T-cell (primary cell): ENCODE results near the gene CHTF18. TPM values are rescaled to one million over a fixed set of nuclear protein-coding genes. Genes with fewer than 3 reads are reported as not detected.

ENCODE experiments used
- ATAC-seq, 4 experiments: fragments of 200-7000 bp in 3 of 4; fragments of 150-1000 bp in 1 of 4; cut with Tn5 transposase; replicated peaks in 1 of 4; 1 replicate in 3 of 4; 2 replicates in 1 of 4; pipeline ENCODE4 v1.10.0; 2021; ENCODE audit warnings: moderate library complexity in 3 of 4, mild to moderate bottlenecking in 2 of 4, moderate number of reproducible peaks in 1 of 4
- CTCF ChIA-PET, 2 donors: fragments of 300-600 bp; sonication (Branson Sonifier 250); formaldehyde crosslinking; loops; one replicate each; lab custom pipeline; 2022; ENCODE audit warnings: antibody characterized with exemption in 2 of 2; lab: Charles Lee
- POLR2A ChIA-PET, 2 donors: fragments of 300-600 bp; sonication (Branson Sonifier 250); formaldehyde crosslinking; loops; one replicate each; lab custom pipeline; 2022; ENCODE audit warnings: antibody characterized with exemption in 2 of 2; lab: Charles Lee
- DNase-seq, 35 experiments: peaks; one replicate each; pipeline versions ENCODE4 v3.0.0 to v3.0.0-alpha.2; 2013 to 2023
- H3K27ac ChIP-seq: one replicate; pipeline ENCODE4 v1.5.1; 2013; ENCODE audit warnings: low read length
- H3K27me3 ChIP-seq, 2 experiments: replicated peaks in 1 of 2; 1 replicate in 1 of 2; 2 replicates in 1 of 2; pipeline versions ENCODE4 v1.6.1 to v1.7.0; 2013; ENCODE audit warnings: low read length in 1 of 2, mixed read lengths in 1 of 2; ENCODE audit not compliant: control insufficient read depth in 2 of 2, insufficient read depth in 2 of 2; ENCODE audit errors: extremely low read depth in 1 of 2
- H3K36me3 ChIP-seq, 2 donors: 1 replicate in 1 of 2; 2 replicates in 1 of 2; pipeline versions ENCODE4 v1.6.1 to v1.7.0; 2013; ENCODE audit warnings: low read length in 1 of 2; ENCODE audit not compliant: control insufficient read depth in 2 of 2, insufficient read depth in 1 of 2; ENCODE audit errors: extremely low read depth in 1 of 2
- H3K4me1 ChIP-seq, 2 experiments: 1 replicate in 1 of 2; 2 replicates in 1 of 2; pipeline versions ENCODE4 v1.6.1 to v1.7.0; 2013; ENCODE audit warnings: low read length in 2 of 2, mixed read lengths in 1 of 2; ENCODE audit not compliant: insufficient read depth in 2 of 2, control insufficient read depth in 1 of 2; ENCODE audit errors: extremely low read depth in 1 of 2
- H3K4me3 ChIP-seq, 2 donors: 1 replicate in 1 of 2; 2 replicates in 1 of 2; pipeline versions ENCODE4 v1.5.1 to v1.7.0; 2013; ENCODE audit warnings: mild to moderate bottlenecking in 2 of 2, low read length in 1 of 2, moderate library complexity in 1 of 2; ENCODE audit not compliant: control insufficient read depth in 1 of 2; ENCODE audit errors: extremely low read depth in 1 of 2
- H3K9me3 ChIP-seq: 2 replicates; pipeline ENCODE4 v1.7.0; 2013
- H3K27ac Mint-ChIP-seq, 2 donors: one replicate each; pipeline ENCODE4 v1.8.0; 2020 to 2021; ENCODE audit warnings: mild to moderate bottlenecking in 2 of 2, mixed read lengths in 2 of 2
- H3K27me3 Mint-ChIP-seq, 2 donors: one replicate each; pipeline ENCODE4 v1.8.0; 2021 to 2022; ENCODE audit warnings: mixed read lengths in 2 of 2
- H3K36me3 Mint-ChIP-seq: one replicate; pipeline ENCODE4 v1.8.0; 2021; ENCODE audit warnings: mixed read lengths
- H3K4me1 Mint-ChIP-seq, 3 donors: one replicate each; pipeline ENCODE4 v1.8.0; 2020 to 2022; ENCODE audit warnings: mixed read lengths in 3 of 3, mild to moderate bottlenecking in 1 of 3
- H3K4me3 Mint-ChIP-seq, 3 donors: one replicate each; pipeline ENCODE4 v1.8.0; 2020 to 2022; ENCODE audit warnings: mild to moderate bottlenecking in 3 of 3, mixed read lengths in 3 of 3, moderate library complexity in 3 of 3
- H3K9me3 Mint-ChIP-seq, 3 donors: one replicate each; pipeline ENCODE4 v1.8.0; 2020 to 2022; ENCODE audit warnings: mixed read lengths in 3 of 3
- WGBS: methylation state at CpG from one replicate; pipeline ENCODE4 v1.1.5; 2013; ENCODE audit warnings: missing lambda C conversion rate; ENCODE audit not compliant: insufficient coverage; 5-methylcytosine and 5-hydroxymethylcytosine counted together
- total RNA-seq, 35 experiments: library from RNA in 6 of 35; stranded (reverse) in 6 of 35; fragments of 120-200 nt in 1 of 35; gene quantifications; one replicate each; pipeline versions ENCODE4 v1.2.1 to v1.2.4 and lab custom pipeline; 2013 to 2026

The CHTF18 gene
- total RNA-seq, 5 donors from 2014 or later (not counting 1 experiment from before 2014, with no cell fraction given), result 29.6 to 73.2 (median 49.5) TPM

GRCh38 chr16:844638-845350 lies 56.4 kb downstream of the CHTF18 start:
- peaks cover 0 to 35% of the 10 kb centered on the region in 2 experiments for H3K27me3 ChIP-seq
- Mint-ChIP-seq H3K27me3 (no peaks in the 10 kb centered on the region), H3K27ac (no peak overlapping the region), H3K4me1 (no peaks in the 10 kb centered on the region), H3K36me3 (no peaks in the 10 kb centered on the region), H3K4me3 (no peak overlapping the region), H3K9me3 (no peaks in the 10 kb centered on the region)
- no peak overlapping the region for H3K27ac ChIP-seq
- ATAC-seq (no peak), DNase-seq (no peak)
- ChIA-PET CTCF (no interaction called here), POLR2A (no interaction called here)
- H3K9me3 ChIP-seq, result peaks cover 1% of the 10 kb centered on the region
- no peaks in the 10 kb centered on the region for H3K36me3 ChIP-seq
- H3K4me1 ChIP-seq, result no peaks in the 10 kb centered on the region
- no peak overlapping the region for H3K4me3 ChIP-seq
- 91% methylated on average over 40 of the region's 48 CpGs for WGBS

GRCh38 chr16:845351-845745 lies 56.9 kb downstream of the CHTF18 start:
- Mint-ChIP-seq H3K9me3 (no peaks in the 10 kb centered on the region), H3K4me3 (no peak overlapping the region), H3K27me3 (no peaks in the 10 kb centered on the region), H3K4me1 (no peaks in the 10 kb centered on the region), H3K36me3 (no peaks in the 10 kb centered on the region), H3K27ac (no peak overlapping the region)
- DNase-seq (no peak), ATAC-seq (no peak)
- 58% methylated on average over 25 of the region's 26 CpGs for WGBS
- Histone ChIP-seq H3K27ac (no peak overlapping the region), H3K36me3 (no peaks in the 10 kb centered on the region), H3K27me3 (peaks cover 0 to 29% of the 10 kb centered on the region in 2 experiments), H3K4me3 (no peak overlapping the region), H3K4me1 (no peaks in the 10 kb centered on the region), H3K9me3 (peaks cover 3% of the 10 kb centered on the region)
- ChIA-PET POLR2A (no interaction called here), CTCF (no interaction called here)

DNA sequence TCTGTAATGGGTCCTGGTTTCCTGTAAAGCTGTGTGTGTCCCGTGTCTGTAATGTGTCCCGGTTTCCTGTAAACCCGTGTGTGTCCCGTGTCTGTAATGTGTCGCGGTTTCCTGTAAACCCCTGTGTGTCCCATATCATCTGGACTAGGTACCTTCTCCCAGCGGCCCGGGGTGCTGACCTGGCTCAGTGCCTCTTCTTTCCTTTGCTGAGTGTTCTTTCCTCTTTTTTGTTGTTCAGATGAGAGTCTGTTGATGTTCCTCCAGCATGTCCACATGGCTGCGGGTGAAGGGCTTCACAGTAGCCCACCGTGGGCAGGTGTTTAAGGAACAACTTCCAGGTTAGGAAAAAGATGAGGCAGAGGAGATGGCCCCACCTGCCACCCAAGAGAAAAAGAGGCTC lies 58.7 kb downstream of the CHTF18 start:
- Mint-ChIP-seq H3K36me3 (no peaks in the 10 kb centered on the region), H3K4me3 (no peak overlapping the region), H3K4me1 (no peaks in the 10 kb centered on the region), H3K9me3 (no peaks in the 10 kb centered on the region), H3K27me3 (no peaks in the 10 kb centered on the region), H3K27ac (no peak overlapping the region)
- DNase-seq (no peak), ATAC-seq (no peak)
- ChIA-PET POLR2A (no interaction called here), CTCF (no interaction called here)
- Histone ChIP-seq H3K36me3 (no peaks in the 10 kb centered on the region), H3K27ac (no peak overlapping the region), H3K4me3 (no peak overlapping the region), H3K4me1 (no peaks in the 10 kb centered on the region), H3K27me3 (peaks cover 0 to 16% of the 10 kb centered on the region in 2 experiments), H3K9me3 (peaks cover 3% of the 10 kb centered on the region)
- 95% methylated on average over 4 of the region's 10 CpGs for WGBS

Other genes with a start within 250 kb of the CHTF18 start
- gene PRR35, start 228.2 kb upstream of the CHTF18 start, total RNA-seq, result not detected
- 1 to 10 TPM; 1.3 to 5.0 (median 3.6) TPM for gene NHLRC4, start 221.6 kb upstream of the CHTF18 start, total RNA-seq
- gene PIGQ, start 218.7 kb upstream of the CHTF18 start, total RNA-seq, result 10 to 100 TPM; 38.2 to 86.9 (median 63.1) TPM
- 10 to 100 TPM; 14.1 to 28.0 (median 24.4) TPM for gene RAB40C, start 198.6 kb upstream of the CHTF18 start, total RNA-seq
- gene WFIKKN1, start 157.6 kb upstream of the CHTF18 start, total RNA-seq, result 1 to 10 TPM in 3 of 5 donors, under 1 TPM in 2; 0.15 to 1.5 (median 1.0) TPM
- gene METTL26, start 152.3 kb upstream of the CHTF18 start, total RNA-seq, result 10 to 100 TPM; 42.1 to 94.0 (median 87.2) TPM
- gene MCRIP2, start 146.8 kb upstream of the CHTF18 start, total RNA-seq, result 10 to 100 TPM; 19.1 to 43.0 (median 40.0) TPM
- gene WDR90, start 139.3 kb upstream of the CHTF18 start, total RNA-seq, result 10 to 100 TPM; 19.7 to 35.7 (median 23.4) TPM
- gene RHOT2, start 120.5 kb upstream of the CHTF18 start, total RNA-seq, result 100 to 1,000 TPM; 181 to 320 (median 286) TPM
- gene RHBDL1, start 112.9 kb upstream of the CHTF18 start, total RNA-seq, result 1 to 10 TPM; 2.0 to 3.6 (median 2.5) TPM
- 100 to 1,000 TPM in 3 of 5 donors, 10 to 100 TPM in 2; 67.3 to 119 (median 114) TPM for gene STUB1, start 108.2 kb upstream of the CHTF18 start, total RNA-seq
- gene JMJD8, start 104.3 kb upstream of the CHTF18 start, total RNA-seq, result 10 to 100 TPM; 27.3 to 54.4 (median 49.1) TPM
- gene WDR24, start 98.2 kb upstream of the CHTF18 start, total RNA-seq, result 10 to 100 TPM; 10.7 to 22.4 (median 18.4) TPM
- gene FBXL16, start 82.8 kb upstream of the CHTF18 start, total RNA-seq, result 10 to 100 TPM; 16.4 to 65.5 (median 50.2) TPM
- 10 to 100 TPM in 3 of 5 donors, 1 to 10 TPM in 2; 4.2 to 18.2 (median 12.0) TPM for gene METRN, start 73.5 kb upstream of the CHTF18 start, total RNA-seq
- 10 to 100 TPM; 22.9 to 38.8 (median 27.2) TPM for gene ANTKMT, start 67.5 kb upstream of the CHTF18 start, total RNA-seq
- gene CCDC78, start 62.2 kb upstream of the CHTF18 start, total RNA-seq, result 10 to 100 TPM in 1 of 5 donors, 1 to 10 TPM in 4; 3.1 to 17.1 (median 8.6) TPM
- gene HAGHL, start 61.5 kb upstream of the CHTF18 start, total RNA-seq, result 10 to 100 TPM in 4 of 5 donors, 1 to 10 TPM in 1; 9.9 to 50.1 (median 31.6) TPM
- gene CIAO3, start 47.6 kb upstream of the CHTF18 start, total RNA-seq, result 10 to 100 TPM; 36.2 to 69.1 (median 58.6) TPM
- gene MSLN, start 27.9 kb upstream of the CHTF18 start, total RNA-seq, result under 1 TPM in 2 of 5 donors, not detected in 3; 0.55 to 0.60 TPM
- gene RPUSD1, start 239 bp upstream of the CHTF18 start, total RNA-seq, result 10 to 100 TPM; 16.0 to 35.3 (median 34.5) TPM
- gene GNG13, start 12.1 kb downstream of the CHTF18 start, total RNA-seq, result not detected
- gene LMF1, start 182.4 kb downstream of the CHTF18 start, total RNA-seq, result 10 to 100 TPM; 46.6 to 59.4 (median 51.1) TPM
- gene SOX8, start 193.2 kb downstream of the CHTF18 start, total RNA-seq, result 1 to 10 TPM; 4.7 to 5.9 (median 5.1) TPM